ENCODE data around the gene COX5A. TPM values are rescaled to one million over a fixed set of nuclear protein-coding genes. Genes with fewer than 3 reads are reported as not detected.

Gene COX5A
- total and polyA plus RNA-seq, 2 of the 13 experiments (the other 11 are each of a cell fraction or from before 2014, with no cell fraction given), result 158 to 218 TPM

GRCh38 chr15:74956648-74957475 lies 19.0 kb upstream of the COX5A start, which contains the start of gene RPP25 (continued):
- TF ChIP-seq DZIP1 (CRISPR knock-in tag; IDR thresholded peaks at IDR 0.05) (no peak), GATAD1 (CRISPR knock-in tag; IDR thresholded peaks at IDR 0.05) (no peak), ZSCAN25 (CRISPR knock-in tag; IDR thresholded peaks at IDR 0.05) (no peak), SNAPC2 (CRISPR knock-in tag; IDR thresholded peaks at IDR 0.05) (no peak), ZNF232 (CRISPR knock-in tag; IDR thresholded peaks at IDR 0.05; ENCODE audit: borderline replicate concordance) (no peak), ZXDC (CRISPR knock-in tag; IDR thresholded peaks at IDR 0.05) (no peak), ZBTB20 (CRISPR knock-in tag; IDR thresholded peaks at IDR 0.05; ENCODE audit: borderline replicate concordance, low read depth) (no peak), RFXAP (CRISPR knock-in tag; IDR thresholded peaks at IDR 0.05; ENCODE audit: borderline replicate concordance) (no peak), FOXC1 (CRISPR knock-in tag; IDR thresholded peaks at IDR 0.05; ENCODE audit: borderline replicate concordance) (0 out of 2 replicates have a peak, but pooled peaks have one; percentile 57), TFDP1 (CRISPR knock-in tag; IDR thresholded peaks at IDR 0.05; ENCODE audit: borderline replicate concordance) (peak; percentile 28; the same call in 1 of the 2 replicates), RBFOX2 (IDR thresholded peaks at IDR 0.05; ENCODE audit: low read depth, low read length) (no peak), DMAP1 (CRISPR knock-in tag; IDR thresholded peaks at IDR 0.05) (no peak), TRIM24 (CRISPR knock-in tag; IDR thresholded peaks at IDR 0.05) (no peak), ZKSCAN1 (IDR thresholded peaks at IDR 0.05; ENCODE audit: low read length) (no peak), ZNF576 (CRISPR knock-in tag; IDR thresholded peaks at IDR 0.05) (no peak), ZNF800 (CRISPR knock-in tag; IDR thresholded peaks at IDR 0.05) (0 out of 2 replicates have a peak, but pooled peaks have one; percentile 18), ZFP91 (CRISPR knock-in tag; IDR thresholded peaks at IDR 0.05; ENCODE audit: borderline replicate concordance) (peak; percentile 33; the same call in 1 of the 2 replicates), RCOR2 (CRISPR knock-in tag; IDR thresholded peaks at IDR 0.05) (no peak), TEAD2 (CRISPR knock-in tag; IDR thresholded peaks at IDR 0.05) (no peak)

Data from HepG2 (cell line).